ENCODE data around the gene ARID1B. TPM values are rescaled to one million over a fixed set of nuclear protein-coding genes. Genes with fewer than 3 reads are reported as not detected.

ARID1B gene
- total and polyA plus RNA-seq, 12 donors = 11.2 to 63.2 (median 52.2) TPM

- intact Hi-C loops (cut with DNase I) = no loop called here
- DNase-seq = peak in 1 of 2 donors; percentile 24
- H3K27me3 ChIP-seq = no peaks in the 10 kb centered on the region
- H3K4me1 ChIP-seq = peaks cover 0 to 39% (median 18%) of the 10 kb centered on the region in 9 donors
- peak overlapping the region in 3 of 10 donors; percentile 33 to 64 (median 44) for H3K27ac ChIP-seq
- ATAC-seq = peak in 7 of 8 donors; percentile 54 to 81 (median 72)
- H3K36me3 ChIP-seq = peaks cover 0 to 5% (median 0%) of the 10 kb centered on the region in 9 donors
- no peak for TF ChIP-seq CTCF (IDR thresholded peaks at IDR 0.05)
- 42 to 53% methylated on average over 7 of the region's 7 CpGs for WGBS, 2 donors
- no peaks in the 10 kb centered on the region for H3K9me3 ChIP-seq
- no peak overlapping the region for H3K4me3 ChIP-seq
Observed at GRCh38 chr6:157099912-157100593, 322.9 kb downstream of the ARID1B start.

GRCh38 chr6:157101166-157101565, 324.0 kb downstream of the ARID1B start:
- Histone ChIP-seq H3K4me1 (peaks cover 0 to 36% (median 17%) of the 10 kb centered on the region in 9 donors), H3K4me3 (no peak overlapping the region), H3K27me3 (no peaks in the 10 kb centered on the region), H3K9me3 (no peaks in the 10 kb centered on the region), H3K36me3 (peaks cover 0 to 5% (median 0%) of the 10 kb centered on the region in 9 donors), H3K27ac (no peak overlapping the region)
- TF ChIP-seq CTCF (IDR thresholded peaks at IDR 0.05) = no peak
- ATAC-seq (no peak), DNase-seq (no peak)
- intact Hi-C loops (cut with DNase I) = no loop called here
- 69 to 85% methylated on average over 1 of the region's 1 CpG for WGBS, 2 donors

GRCh38 chr6:157104803-157105202, 327.6 kb downstream of the ARID1B start:
- Histone ChIP-seq H3K4me1 (peaks cover 0 to 39% (median 30%) of the 10 kb centered on the region in 9 donors), H3K27me3 (no peaks in the 10 kb centered on the region), H3K9me3 (no peaks in the 10 kb centered on the region), H3K27ac (no peak overlapping the region), H3K36me3 (peaks cover 0 to 5% (median 0%) of the 10 kb centered on the region in 9 donors), H3K4me3 (no peak overlapping the region)
- DNase-seq (no peak), ATAC-seq (no peak)
- 72% methylated on average over 1 of the region's 1 CpG for WGBS, 2 donors
- intact Hi-C loops (cut with DNase I) = no loop called here
- TF ChIP-seq CTCF (IDR thresholded peaks at IDR 0.05) = no peak

GRCh38 chr6:157106487-157106886, 329.3 kb downstream of the ARID1B start:
- Histone ChIP-seq H3K27me3 (no peaks in the 10 kb centered on the region), H3K27ac (no peak overlapping the region), H3K9me3 (no peaks in the 10 kb centered on the region), H3K4me1 (peaks cover 0 to 28% (median 21%) of the 10 kb centered on the region in 9 donors), H3K36me3 (peaks cover 0 to 14% (median 0%) of the 10 kb centered on the region in 9 donors), H3K4me3 (no peak overlapping the region)
- no peak for TF ChIP-seq CTCF (IDR thresholded peaks at IDR 0.05)
- WGBS, 2 donors = 85 to 88% methylated on average over 2 of the region's 2 CpGs
- DNase-seq (no peak), ATAC-seq (peak in 1 of 8 donors; percentile 56)
- intact Hi-C loops (cut with DNase I) = no loop called here

All from heart right ventricle (tissue), 16 donors.